HG02852 (cell line): ENCODE measurements around the gene INPP5D.
A peak's percentile ranks its signal among the peaks of the same experiment; 100 is the strongest.

Source experiments
- ATAC-seq: cut with Tn5 transposase; IDR thresholded peaks from one replicate; pipeline ENCODE4 v1.9.1; 2021; ENCODE audit warnings: mild to moderate bottlenecking, moderate library complexity; ENCODE audit not compliant: unreplicated experiment

Gene INPP5D

DNA sequence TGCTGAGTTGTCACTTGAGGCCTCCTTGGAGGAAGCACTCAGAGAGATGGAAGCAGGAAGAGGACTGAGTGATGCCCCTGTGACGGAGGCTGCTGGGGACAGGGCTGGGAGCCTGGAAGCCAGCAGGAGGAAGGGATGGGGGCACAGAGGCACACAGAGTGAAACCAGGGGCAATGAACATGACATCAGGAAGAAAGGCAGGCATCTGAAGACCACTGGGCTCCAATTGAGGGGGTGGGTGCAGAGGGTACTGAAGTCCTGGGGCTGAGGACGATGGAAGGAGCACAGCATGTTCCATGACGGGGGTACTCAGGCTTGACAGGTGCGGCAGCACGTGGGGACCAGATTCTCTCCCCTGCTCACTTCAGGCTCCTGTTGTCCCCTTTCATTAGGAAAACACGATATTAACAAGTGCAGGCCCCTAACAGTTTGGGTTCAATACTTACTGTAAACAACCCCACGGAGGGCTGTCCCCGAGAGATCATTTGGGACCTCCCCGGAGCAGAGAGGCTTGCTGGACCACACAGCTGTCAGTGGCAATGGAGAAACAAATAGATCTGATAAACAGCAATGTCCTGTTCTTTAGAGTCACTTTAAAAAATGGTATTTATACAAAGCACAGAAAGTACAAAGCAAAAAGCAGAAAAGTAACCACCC, 8.7 kb downstream of the INPP5D start:
- ATAC-seq = no peak

GRCh38 chr2:233072838-233073237, 12.7 kb downstream of the INPP5D start:
- ATAC-seq = no peak

- no peak for ATAC-seq
These were observed 14.0 kb downstream of the INPP5D start for GRCh38 chr2:233074106-233074505.

DNA sequence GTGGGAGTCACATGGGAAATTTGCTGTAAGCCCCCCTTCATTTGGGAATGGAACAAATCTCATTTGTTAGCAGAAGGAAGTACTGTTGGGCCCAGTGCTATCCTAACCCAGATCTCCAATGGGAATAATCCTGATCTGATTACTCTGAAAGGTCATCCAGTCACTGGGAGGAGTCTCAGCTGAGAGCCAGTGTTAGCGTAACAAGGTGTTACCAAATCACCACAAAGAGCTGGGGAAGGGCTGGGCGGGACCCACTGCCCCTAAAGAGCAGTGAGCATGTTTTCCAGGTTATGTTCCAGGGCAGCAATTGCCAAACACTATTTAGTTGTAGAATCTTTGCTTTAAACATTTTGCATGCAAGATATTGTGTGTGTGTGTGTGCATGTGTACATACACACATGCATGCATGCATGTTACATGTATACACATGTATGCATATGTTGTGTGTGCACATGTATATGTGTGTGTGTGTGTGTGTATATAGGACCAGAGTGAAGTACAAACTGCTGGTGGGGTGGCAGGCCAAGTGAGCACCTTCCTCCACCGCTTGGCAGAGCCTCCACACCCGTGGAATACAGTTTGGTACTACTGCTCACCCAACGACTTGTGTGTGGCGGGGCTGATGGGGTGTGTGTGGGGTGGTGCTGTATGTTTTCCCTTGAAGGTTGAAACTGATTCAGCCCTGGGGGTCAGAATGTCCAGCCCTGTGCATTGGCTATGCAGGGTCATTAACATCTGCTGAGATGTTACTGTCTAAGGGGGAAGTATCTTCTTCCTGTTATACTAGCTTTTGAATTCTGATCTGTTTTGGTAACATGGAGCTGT, 15.2 kb downstream of the INPP5D start:
- no peak for ATAC-seq

GRCh38 chr2:233075966-233076339, 15.8 kb downstream of the INPP5D start:
- ATAC-seq = peak; percentile 58

- no peak for ATAC-seq
These were observed 16.6 kb downstream of the INPP5D start for GRCh38 chr2:233076749-233077148.

- peak; percentile 35 for ATAC-seq
These were observed 19.3 kb downstream of the INPP5D start for GRCh38 chr2:233079473-233079877.

- ATAC-seq = no peak
These were observed 20.1 kb downstream of the INPP5D start for GRCh38 chr2:233079953-233080835.

DNA sequence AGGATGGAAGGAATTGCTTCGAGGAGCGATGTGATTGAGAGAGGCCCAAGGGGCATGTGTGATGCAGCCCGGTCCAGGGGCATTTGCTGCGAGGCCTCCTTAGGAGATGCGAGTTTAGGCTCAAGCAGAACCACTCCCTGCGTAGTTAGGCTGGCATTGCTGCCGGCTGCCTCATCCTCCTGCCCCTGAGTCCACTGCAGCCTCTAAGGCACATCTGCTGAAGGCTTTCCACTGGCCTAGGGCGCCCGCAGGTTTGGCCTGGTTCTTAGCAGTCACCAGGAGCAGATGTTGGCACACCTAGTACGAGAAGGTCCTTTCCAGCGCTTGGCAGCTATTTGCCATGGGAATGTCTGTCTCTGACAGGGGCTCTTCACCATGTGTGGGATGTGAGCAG, 20.7 kb downstream of the INPP5D start:
- no peak for ATAC-seq

- ATAC-seq = no peak
These were observed 21.1 kb downstream of the INPP5D start for GRCh38 chr2:233081232-233081730.

- ATAC-seq = no peak
These were observed 21.6 kb downstream of the INPP5D start for GRCh38 chr2:233081731-233082221.

DNA sequence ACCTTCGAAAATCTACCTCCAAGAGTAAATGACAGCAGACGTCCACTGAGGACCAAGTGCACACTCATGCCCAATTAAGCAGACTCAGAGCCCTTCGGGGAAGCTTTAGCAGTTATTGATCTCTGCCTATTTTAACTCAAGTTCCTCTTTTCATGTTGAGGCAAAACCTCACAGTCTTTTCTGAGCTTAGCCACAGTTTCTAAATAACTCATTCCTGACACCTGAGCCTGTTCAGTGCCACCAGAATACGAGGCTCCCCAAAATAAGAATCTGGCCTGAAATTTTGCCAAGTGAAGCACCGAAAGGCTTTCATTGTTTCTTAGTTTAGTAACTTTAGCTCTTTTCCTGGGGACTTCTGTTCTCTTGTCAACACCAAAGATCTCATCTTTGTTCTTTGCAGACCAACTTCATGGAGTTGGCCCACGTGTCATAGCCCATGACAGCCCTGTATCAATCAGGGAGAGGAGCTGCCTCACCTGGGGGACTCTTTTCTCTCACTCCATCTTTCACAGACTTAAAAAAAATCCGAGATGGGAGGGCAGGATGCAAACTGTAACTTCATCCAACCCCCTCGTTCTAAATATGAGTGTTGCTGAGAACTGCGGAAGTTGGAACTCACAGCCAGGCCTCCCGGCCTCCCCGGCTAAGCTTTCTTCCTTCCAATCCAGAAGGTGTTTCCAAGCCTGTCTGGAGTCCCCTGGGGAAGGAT, 22.2 kb downstream of the INPP5D start:
- ATAC-seq = peak; percentile 48

DNA sequence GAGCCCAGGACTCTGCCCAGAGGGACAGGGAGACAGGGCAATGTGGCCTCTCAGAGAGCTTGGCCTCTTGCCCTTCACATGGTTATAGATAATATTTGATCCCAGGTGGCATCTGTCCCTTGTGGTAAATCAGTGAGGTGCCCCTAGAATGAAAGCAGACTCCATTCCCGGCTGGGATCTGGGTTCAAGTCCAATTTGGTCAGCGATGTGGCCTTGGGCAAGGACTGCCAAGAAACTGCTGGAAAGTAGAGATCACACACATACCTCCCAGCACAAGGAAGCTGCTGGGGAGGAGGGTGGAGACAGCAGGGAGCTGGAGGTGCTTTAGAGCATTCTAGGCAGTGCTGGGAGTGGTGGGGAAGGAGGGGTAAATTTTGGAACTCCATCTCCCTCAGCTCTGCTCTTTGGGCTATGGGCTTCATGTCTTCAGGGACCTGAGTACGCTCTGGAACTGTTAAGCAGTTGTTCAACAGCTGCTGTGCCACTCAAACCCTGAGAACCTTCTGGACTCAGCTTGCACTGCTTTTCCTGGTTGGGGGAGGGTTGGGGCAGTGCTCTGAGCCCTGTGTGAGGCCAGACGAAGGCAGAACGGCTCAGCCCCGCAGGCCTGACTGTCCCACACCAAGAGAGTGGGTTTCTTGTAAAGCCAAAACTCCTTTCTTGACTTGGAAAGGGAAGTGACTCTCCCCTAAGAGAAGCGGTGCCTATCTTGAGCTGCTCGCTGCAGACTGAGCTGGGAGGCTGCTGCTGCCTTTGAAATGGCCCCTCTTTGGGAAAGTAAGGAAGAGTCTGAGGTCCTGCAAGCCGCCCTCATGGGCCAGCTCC, 23.0 kb downstream of the INPP5D start:
- ATAC-seq = no peak

DNA sequence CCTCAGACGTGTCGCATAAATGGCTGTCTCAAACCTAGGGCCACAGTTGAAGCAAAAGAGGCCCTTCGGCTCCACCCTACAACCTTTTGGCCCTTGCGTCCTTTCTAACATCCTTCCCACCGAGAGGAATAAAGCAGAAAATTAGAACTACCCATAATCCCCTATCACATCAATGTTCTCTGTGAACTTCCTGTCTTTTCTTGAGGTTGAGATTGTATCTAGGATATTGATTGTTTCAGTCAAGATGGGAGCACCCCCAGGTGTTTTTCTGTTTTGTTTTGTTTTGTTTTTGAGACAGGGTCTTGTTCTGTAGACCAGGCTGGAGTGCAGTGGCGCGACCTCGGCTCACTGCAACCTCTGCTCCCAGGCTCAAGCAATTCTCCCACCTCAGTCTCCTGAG, 23.6 kb downstream of the INPP5D start:
- ATAC-seq = no peak

DNA sequence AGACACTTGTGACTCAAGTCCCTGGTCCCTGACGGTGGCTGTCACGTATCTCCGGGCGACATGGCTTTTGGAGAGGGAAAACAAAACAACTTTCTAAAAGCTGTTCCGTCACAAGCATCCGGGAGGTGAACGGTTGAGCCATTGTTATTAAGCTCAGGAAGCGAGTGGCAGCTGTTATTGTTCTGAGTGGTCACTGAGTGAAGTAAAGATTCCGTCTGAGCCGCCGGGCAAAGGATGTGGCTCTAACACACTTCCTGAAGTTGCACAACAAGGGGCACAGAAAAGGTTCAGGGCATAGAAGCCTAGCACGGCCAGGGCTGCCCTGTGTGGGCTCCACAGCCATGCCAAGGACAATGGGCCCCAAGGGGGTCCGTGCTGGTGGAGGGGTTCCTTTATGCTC, 24.3 kb downstream of the INPP5D start:
- ATAC-seq = no peak

- ATAC-seq = no peak
These were observed 25.1 kb downstream of the INPP5D start for GRCh38 chr2:233085037-233085838.

DNA sequence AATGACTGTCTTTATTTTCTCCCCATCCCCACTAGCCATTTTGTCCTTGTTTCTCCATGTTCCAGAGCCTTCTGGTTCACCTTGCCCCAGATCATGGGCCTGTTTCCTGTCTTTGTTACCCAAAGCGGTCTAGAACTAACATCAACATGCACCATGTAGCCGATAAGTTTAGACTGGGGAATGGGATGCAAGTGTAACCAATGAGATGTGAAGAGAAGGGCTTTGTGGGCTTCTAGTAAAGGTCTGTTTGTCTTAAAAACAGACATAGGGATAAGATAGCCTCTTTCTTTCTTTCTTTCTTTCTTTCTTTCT, 25.7 kb downstream of the INPP5D start:
- no peak for ATAC-seq

- ATAC-seq = no peak
These were observed 27.6 kb downstream of the INPP5D start for GRCh38 chr2:233087713-233088112.

DNA sequence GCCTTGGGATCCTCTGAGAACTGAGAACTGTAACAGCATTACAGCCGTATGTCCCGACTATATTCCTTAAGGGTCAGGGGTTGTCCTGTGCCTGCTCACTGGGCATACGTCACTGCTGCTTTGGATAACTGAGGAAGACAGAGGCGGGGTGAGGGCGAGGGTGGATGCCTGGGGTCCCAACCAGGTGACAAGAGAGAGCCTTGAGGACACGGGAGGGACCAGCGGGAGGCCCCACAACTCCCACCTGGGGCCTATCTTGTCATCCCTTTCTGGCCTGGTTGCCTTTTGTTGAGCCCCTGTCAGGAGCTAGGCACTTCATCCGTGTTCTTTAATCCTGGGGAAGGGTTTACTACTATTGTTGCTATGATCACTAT, 28.8 kb downstream of the INPP5D start:
- ATAC-seq = no peak
